Right kidney (tissue), 1 donor: ENCODE results near the gene OLFM2.
"Not testable (repeated sequence)": the region's sequence is repeated elsewhere in the genome, so short reads cannot be mapped to it uniquely, and the experiment has no call there.

Experiments used
- DNase-seq: peaks from one replicate; pipeline ENCODE4 v3.0.0-alpha.2; 2016

The OLFM2 gene

DNA sequence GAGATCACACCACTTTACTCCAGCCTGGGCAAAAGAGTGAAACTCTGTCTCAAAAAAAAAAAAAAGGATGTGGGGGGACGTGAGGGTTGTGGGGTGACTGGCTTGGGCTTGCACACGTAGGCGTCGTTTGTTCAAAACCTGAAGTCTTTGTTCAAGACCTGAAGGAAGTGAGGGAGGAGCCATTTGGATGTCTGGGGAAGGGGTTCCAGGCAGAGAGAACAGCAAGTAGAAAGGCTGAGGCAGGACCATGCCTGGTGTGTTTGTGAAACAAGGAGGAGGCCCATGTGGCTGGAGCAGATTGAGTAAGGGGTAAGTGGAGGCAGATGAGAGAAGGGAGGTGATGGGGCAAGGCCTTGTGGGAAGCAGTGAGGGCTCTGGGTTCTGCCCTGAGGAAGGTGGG, 73.4 kb downstream of the OLFM2 start:
- DNase-seq: no peak

DNA sequence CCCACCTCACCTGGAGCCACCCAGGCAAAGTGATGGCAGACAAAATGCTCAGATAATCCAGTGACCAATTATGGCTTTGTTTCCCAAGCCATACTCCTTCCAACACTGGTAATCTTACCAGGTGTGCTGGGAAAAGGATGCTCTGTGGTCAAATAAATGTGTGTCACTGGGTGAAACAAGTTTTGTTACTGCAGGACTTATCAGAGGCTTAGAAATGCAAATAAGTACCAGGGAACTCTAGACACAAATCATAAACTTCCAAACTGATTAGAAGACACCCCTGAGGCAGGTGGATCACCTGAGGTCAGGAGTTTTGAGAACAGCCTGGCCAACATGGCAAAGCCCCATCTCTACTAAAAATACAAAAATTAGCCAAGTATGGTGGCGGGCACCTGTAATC, 74.8 kb downstream of the OLFM2 start:
- no peak for DNase-seq

DNA sequence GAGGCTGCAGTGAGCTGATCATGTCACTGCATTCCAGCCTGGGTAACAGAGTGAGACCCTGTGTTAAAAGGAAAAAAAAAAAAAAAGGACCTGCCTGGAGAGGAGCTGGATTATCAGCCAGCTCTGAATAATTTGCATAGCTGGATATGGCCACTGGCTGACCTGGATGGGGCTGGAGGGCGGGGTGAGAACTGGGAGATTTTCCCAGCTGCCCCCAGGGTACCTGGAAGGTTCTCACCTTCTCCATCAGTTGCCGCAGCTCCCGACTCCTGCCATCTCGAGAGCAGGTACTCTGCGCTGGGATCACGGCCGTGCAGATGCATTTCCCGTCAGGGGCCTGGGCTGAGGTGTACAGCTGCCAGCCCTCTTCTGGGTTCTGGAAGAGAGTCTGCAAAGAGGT, 75.9 kb downstream of the OLFM2 start:
- no peak for DNase-seq

DNA sequence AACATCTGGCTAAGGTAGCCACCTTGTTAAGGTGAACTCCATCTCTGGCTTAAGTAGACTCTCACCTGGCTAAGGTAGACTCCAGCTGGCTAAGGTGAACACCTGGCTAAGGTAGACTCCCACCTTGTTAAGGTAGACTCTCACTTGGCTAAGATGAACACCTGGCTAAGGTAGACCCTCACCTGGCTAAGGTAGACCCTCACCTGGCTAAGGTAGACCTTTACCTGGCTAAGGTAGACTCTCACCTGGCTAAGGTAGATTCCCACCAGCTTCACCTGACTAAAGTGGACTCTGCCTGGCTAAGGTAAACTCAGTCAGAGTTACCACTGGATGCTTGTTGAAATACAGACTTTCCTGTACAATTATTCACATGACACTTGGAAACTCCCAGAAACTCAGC, 77.5 kb downstream of the OLFM2 start:
- DNase-seq: no peak

DNA sequence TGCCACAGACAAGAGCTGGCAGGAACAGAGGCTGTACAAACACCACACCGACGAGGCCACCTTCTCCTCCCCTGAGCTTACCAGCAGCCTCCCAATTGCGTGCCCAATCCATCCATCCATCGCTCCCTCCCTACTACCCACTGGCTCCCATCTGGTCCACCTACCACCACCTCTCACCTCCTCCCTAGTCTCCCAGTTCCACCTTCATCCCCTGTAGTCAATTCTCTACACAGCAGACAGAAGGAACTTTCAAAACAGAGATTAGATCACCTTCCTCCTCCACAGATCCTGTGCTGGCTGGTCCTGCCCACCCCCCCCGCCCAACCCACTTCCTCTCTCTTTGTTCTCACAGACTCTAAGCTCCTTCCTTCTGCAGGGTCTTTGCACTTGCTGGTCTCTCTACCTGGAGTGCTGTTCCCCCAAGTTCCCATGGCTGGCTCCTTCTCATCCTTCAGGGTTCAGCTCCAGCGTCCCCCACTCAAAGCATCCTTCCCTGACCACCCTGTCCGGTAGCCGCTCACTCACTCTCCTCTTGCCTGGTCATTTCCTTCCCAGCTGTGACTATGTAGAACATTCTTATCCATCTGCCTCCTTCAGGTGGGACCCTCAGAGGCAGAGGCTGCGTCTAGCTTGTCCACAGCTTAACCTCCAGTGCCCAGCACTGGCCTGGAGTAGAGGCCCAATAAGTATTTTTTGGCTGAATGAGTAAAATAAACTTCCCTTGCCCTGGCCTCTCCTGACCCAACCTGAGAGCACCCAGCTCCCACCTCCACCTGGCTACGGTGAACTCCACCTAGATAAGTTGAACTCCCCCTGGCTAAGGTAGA, 78.2 kb downstream of the OLFM2 start:
- DNase-seq: no peak

DNA sequence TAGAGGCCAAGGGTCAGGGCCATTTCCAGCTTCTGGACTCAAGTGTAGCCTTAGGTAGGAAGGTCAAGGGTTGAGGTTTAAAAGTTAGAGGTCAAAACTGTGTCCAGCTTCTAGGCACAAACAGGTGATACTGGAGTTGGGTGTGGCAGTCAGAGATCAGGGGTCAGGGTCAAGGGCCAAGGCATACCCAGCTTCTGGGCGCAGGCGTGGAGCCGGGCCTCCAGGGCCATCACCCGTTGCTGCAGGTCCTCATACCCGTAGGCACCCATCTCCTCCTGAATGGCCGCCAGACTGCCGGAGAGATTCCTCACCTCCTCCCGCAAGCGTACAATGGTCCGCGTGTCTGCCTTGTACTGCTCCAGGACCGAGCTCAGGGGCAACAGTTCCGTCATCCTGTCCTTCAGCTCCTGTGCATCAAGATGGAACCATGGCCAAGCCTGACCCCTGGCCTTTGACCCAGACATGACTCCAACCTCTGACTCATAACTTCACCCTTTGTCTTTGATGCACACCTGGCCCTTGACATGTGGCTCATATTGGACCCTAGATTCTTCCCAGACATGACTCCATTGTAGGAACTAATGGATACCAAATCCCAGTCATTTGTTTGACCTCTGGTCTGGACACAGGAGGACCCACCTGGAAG, 79.1 kb downstream of the OLFM2 start:
- no peak for DNase-seq

DNA sequence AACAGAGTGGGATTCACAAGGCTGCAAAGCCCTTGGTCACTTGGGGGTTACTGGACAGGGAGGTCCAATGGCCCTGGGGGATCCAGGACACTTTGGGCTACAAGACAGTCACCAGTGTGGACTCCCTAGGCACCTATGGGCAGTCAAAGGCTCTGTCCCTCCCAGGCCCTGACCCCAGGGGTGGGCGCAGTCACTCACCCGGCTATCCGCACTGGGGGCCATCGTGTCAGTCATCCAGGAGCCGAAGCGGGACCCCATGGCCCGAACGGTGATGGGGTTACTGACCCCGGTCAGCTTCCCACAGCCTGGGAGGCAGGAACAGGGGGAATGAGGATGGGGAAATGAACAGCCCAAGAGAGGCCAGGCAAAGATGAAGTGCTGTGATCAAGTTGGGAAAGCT, 79.7 kb downstream of the OLFM2 start:
- no peak for DNase-seq

DNA sequence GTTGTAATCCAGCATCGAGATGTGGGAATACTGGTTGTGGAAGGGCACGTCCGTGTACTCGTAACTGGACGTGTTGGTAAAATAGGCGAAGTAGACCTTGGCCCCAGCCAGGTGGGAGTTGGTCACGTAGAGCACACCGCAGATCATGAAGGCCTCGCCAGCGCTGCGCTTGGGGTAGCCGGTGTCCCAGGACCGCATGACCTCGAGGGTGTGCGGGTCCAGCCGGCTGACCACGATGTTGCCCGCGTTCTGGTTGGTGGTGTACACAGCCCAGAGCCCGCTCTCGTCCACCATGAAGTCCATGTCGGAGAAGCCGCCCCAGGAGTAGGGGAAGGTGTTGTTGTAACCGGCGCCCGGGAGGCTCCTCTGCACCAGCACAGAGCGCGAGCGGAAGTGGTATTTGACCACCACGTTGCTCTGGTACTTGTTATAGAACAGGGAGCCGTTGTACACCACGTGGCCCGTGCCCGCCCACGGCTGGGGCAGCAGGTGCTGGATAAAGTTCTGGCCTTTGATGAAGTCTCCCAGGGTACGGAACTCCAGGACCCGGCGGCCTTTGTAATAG, 82.0 kb downstream of the OLFM2 start:
- no peak for DNase-seq

DNA sequence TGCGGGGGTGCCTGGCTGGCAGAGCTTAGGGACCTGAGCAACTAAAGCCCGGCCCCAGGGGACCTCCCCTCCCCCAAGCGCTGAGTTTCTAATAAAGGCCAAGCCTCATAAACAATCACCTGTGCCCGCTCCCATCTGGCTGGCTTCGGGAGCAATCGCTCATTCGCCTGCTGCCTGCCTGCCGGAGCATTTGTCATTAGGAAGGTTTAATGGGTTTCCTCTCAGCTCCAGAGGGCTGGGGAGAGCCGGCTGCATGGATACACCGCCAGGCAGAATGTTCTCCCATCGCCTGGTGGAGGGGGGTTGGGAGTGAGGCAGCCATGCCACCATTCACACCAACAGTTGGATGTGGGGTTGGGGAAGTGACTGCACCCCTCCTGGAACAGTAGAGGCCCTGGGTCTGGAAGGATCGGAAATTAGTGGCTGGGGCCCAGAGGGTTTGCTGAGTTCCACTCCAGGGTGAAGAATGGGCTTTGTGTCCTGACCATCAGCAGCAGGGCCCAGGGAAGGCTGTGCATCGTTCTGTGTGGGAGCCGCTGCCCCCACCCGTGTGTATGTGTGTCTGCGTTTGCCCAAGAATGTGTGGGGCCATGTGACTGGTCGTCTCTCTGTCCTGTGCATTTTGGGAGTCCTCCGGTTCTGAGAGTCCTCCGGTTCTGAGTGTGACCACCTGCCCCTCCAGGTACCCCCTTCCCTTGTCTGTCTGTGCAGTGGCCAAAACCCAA, 85.9 kb downstream of the OLFM2 start:
- DNase-seq: peak; percentile 45

DNA sequence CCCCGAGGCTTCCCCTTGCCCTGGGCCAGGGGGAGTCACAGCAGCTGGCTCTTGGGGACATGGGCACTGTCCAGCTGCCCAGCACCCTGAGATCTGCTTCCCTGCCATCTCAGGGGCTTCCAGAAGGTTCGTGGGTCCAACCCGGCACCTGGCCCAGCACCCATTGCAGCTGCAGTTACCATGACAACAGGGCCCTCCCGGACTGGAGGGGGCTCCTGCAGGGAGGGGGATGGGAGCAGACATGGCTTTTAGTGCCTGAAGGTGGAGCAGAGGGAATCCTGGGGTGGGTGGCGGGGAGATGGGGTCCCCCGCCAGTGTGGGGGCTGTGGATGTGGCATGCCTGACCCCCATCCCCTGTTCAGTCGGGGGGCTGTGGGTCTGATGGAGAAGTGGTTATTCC, 86.5 kb downstream of the OLFM2 start:
- DNase-seq: peak; percentile 39

DNA sequence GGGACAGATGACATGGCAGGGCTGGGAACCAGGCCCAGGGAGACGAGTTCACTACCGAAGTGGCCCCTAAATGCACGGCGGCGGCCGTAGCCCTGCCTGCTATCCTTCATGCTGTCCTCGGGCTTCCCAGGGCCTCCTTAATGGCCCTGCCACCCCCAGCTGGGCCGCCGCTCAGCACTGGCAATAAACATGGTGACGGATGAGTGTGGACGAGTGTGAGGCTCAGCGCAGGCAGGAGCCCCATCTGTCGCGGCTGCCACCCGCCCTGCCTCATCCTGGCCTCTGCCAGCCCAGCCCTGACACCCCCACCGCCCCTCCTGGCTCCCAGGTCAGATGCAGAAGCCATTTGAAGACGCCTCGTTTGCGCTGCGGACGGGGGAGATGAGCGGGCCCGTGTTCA, 87.6 kb downstream of the OLFM2 start:
- no peak for DNase-seq

DNA sequence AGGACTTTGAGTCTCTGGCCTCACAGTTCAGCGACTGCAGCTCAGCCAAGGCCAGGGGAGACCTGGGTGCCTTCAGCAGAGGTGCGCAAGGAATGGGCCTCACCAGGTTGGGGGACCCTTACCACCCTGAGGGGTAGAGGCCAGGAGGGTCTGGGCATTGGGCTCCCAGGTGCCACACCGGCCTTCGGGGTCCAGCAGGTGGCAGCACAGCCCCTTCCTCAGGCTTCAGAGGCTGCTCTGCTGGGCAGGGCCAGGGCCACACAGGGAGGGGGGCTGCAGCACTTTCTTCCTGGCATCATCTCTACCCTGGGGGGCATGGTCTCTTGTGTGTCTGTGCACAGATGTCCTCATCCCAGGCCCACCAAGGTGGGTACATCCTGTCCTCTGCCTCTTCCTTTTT, 88.3 kb downstream of the OLFM2 start:
- DNase-seq: no peak

DNA sequence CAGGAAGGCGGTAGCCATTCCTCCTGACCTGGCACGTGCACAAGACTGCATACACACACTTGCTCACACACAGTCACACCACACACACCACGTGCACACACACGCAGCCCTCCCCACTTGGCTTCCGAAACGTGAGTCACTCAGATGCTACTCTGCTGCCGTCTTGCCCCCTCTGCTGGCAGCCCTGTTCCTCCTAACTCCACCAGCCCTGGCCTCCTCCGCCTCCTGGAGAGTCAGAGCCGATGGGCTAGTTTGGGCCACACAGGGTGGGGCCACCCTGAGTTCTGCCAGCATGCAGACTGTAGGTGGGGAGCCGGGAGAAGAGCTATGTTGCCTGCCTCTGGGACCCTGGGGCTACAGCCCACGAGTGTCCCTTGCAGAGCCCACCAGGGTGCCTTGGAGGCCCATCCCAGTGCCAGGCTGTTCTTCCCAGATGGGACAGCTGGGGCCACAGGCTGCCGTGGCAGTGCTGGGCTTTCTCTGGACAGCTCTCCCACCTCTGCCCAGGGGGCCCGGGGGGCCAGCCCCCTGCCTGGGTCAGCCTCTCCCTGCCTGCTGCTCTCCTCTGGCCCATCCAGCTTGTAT, 89.1 kb downstream of the OLFM2 start:
- DNase-seq: no peak

DNA sequence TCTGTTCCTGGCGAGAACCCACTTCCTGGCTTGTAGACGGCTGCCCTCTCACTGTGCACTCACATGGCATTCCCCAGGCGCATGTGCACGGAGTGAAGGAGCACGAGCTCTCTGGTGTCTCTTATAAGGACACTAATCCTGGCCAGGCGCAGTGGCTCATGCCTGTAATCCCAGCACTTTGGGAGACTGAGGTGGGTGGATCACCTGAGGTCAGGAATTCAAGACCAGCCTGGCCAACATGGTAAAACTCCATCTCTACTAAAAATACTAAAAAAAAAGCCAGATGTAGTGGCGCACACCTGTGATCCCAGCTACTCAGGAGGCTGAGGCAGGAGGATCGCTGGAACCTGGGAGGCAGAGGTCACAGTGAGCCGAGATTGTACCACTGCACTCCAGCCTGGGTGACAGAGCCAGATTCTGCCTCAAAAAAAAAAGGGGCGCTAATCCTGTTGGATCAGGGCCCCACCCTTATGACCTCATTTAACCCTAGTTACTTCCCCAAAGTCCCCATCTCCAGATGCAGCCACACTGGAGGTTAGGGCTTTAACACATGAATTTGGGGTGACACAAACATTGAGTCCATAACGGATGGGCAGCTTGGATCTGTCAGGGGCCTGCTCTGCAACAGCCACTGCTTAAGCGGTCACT, 92.6 kb downstream of the OLFM2 start:
- not testable (repeated sequence) for DNase-seq

DNA sequence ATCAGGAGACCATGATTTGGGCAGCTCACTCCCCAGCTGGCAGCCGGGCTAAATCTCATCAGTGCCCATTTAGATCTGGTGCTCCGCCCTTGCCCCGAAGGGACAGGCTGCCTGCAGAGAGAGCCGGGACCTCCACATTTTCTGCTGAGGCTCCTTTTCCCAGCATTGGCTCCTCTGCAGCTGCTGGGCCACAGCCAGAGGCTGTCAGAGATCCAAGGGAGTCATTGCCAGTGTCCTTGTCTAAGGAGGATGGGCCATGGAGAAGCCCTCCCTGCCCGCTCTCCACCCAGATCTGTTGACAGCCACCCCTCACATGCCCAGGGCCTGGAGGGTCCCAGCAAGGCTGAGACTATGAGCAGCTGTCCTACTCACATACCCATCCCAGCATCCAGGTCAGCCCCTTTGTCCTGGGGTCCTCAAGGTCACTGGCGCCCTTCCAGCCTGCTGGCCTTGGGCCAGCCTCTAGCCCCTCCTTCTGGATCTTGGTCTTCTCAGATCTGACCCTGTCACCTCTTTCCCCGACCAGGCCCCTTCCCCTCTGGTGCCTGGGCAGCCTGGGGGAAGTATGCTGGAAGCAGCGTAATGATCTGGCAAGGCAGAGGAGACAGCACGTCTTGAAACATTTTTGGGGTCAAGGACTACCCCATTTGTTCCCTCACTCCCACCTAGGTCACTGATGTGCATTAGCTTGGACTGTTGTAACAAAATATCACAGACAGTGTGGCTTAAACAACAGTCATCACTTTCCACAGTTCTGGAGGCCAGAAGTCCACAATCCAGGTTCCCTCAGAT, 93.3 kb downstream of the OLFM2 start:
- DNase-seq: no peak

DNA sequence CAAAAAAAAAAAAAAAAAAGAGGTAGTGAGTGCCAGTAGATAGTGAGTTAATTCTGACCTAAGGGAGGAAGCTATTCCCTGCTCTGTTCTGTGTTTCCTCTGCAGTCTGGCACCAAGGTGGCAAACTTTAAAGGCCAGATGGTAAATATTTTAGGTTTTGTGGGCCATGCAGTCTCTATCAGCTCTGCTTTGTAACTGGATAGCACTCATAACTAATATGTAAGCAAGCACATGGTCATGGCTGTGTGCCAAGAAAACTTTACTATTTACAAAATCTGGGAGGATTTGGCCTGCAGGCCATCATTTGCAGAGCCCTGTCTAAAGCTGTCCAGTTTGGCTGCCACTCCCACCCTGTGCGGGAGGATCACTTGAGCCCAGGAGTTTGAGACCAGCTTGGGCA, 96.9 kb downstream of the OLFM2 start:
- no peak for DNase-seq

DNA sequence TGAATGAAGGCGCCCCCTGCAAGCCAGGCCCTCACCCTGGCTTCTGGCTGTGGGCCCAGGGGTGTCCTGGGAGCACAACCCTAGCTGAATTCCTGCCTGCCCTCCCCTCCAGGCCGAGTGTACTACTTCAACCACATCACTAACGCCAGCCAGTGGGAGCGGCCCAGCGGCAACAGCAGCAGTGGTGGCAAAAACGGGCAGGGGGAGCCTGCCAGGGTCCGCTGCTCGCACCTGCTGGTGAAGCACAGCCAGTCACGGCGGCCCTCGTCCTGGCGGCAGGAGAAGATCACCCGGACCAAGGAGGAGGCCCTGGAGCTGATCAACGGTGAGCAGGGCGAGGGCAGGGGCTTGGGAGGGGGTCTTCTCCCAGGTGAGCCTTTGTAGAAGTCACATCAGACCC, 98.0 kb downstream of the OLFM2 start:
- DNase-seq: no peak

DNA sequence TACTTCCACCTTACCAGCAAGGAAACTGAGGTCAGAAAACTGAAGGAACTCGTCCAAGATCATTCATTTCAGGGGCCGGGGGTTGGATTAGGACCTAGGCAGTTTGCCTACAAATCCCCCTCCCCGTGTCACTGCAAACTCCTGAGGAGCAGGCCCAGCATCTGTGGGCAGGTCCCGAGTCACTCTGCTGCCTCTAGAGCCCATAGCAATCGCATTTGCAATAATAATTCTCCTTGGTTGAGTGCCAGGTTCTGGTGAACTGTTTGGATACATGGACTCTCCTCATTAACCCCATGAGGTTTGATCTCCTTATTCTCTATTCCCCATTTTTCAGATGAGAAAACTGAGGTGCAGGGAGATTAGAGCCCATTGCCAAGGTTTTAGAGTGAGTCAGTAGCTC, 100.3 kb downstream of the OLFM2 start:
- DNase-seq: no peak

DNA sequence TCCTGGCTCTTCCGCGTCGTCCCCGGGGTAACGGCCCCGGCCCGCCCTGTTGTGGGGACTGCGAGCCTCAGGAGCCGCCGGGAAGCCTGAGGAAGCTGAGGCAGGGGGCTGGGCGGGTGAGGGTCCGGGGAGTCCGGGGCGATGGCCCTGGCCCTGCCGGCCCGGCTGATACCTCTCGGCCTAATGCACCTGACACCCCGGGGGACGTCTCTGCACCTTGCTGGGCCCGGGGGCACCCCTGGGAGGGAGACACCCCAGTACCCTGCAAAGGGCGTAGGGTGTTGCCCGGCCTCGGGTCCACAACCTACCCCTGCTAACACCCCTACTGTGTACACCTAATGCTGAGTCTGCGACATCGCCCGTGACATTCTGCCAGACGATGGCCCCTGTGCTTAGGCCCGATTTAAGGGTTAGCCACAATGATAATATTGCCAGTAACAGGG, 100.8 kb downstream of the OLFM2 start:
- DNase-seq: no peak

DNA sequence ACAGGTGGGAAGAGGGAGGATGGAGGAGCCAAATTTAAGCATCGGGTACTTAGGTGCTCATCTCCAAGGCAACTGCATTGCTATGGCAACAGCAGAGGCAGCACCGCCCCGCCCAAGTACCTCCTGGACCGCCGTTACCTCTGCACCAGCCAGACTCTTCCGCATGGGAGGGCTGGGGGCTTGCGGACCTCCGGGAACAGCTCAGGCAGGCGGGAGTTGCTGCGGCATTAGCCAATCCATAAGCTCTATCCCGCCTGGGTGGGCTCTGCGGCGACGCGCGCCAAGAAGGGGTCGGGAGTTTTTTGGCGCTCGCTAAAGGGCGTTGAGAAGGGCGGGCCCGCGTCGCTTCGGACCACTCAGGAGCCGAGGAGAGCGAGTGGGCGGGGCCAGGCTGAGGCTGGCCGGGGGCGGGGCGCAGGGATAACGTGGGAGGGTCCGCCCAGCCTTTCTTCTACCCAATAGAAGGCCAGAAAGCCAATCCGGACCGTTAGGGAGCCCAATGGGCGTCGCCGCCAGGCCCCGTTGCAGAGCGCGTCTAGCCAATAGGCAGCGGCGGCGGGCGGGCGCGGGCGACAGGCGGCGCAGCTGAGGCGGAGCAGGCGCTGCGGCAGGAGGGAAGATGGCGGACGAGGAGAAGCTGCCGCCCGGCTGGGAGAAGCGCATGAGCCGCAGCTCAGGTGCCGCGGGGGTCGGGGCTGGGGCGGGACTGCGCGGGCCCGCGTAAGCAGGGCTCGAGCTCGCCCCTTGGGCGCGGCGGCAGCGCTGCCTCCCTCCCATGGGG, 101.4 kb downstream of the OLFM2 start, which contains the start of gene PIN1:
Gene PIN1, plus strand, starts transcription at position 593 of the 781 bp plus-strand sequence. Its CDS starts 27 bp downstream, at position 620.
- peak; percentile 95 for DNase-seq
